NCI-H460 (cell line): ENCODE results near the gene CAPN5. TPM values are rescaled to one million over a fixed set of nuclear protein-coding genes. Genes with fewer than 3 reads are reported as not detected.

ENCODE experiments used
- DNase-seq: peaks from one replicate; pipeline ENCODE4 v3.0.0-alpha.2; 2016; ENCODE audit warnings: low read depth; ENCODE audit errors: extremely low read depth
- total RNA-seq: library from RNA; depleted of rRNA; stranded (reverse); fragments of >200 nt; shearing (Covaris generic); gene quantifications from 2 replicates; pipeline ENCODE4 v1.2.3, GENCODE V29; 2014

Gene CAPN5
- total RNA-seq, 1 experiment from 2014 or later, result 0.99 TPM

- DNase-seq, result no peak
Measured at GRCh38 chr11:77112641-77113381, 46.0 kb downstream of the CAPN5 start.

DNA sequence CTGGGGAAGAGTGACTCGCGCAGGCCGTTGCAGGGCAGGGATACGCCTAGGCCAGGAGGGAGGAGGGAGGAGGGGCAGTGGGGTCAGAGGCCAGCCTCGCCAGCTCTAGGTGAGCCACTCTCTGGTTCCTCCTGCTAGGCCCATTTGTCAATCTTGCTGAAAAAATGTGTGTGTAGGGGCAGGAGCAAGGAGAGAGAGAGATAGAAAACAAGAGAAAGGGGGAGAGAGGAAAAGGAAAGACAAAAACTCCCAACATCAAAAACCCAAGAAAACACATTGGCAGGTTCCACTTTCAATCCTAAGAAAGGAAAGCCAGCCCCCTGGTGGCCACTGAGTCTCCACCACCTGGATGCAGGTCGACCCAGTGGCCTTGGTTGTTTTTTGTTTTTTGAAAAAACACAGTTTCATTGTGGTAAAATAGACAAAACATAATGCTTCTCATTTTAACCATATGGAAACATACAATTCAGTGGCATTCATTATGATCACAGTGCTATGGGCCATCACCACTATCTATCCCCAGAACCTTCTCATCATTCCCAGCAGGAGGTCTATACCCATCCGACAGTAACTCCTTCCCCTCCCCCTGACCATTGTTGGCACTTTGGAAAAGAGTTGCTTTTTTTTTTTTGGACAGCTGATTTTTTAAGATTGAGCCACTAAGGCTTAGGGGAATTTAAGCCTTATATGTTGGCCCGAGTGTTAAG lies 46.8 kb downstream of the CAPN5 start:
- DNase-seq, result no peak

DNA sequence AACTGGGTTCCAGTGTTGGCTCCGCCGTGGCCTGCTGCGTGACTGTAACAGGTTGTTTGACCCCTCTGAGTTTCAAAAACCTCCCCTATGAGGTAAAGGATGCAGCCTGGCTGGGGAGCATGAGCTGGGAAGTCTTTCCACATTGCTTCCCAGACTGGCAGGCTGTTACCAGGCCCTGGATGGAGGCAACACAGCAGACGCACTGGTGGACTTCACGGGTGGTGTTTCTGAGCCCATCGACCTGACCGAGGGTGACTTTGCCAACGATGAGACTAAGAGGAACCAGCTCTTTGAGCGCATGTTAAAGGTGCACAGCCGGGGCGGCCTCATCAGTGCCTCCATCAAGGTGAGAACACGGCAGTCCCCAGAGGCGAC lies 47.3 kb downstream of the CAPN5 start:
- DNase-seq, result no peak

DNA sequence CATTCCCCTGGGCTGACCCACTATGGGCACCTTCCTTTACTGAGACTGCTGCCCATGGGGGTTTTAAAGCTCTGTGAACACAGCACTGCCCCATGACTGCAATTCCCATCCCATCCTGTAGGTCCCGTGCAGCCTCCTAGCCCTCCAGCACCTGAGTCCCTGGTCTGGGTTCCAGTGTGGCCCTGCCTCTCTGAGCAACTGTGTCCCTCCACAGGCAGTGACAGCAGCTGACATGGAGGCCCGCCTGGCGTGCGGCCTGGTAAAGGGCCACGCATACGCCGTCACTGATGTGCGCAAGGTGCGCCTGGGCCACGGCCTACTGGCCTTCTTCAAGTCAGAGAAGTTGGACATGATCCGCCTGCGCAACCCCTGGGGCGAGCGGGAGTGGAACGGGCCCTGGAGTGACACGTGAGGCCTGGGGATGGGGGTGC lies 48.4 kb downstream of the CAPN5 start:
- DNase-seq, result no peak

- no peak for DNase-seq
Measured at GRCh38 chr11:77115956-77116355, 49.2 kb downstream of the CAPN5 start.

DNA sequence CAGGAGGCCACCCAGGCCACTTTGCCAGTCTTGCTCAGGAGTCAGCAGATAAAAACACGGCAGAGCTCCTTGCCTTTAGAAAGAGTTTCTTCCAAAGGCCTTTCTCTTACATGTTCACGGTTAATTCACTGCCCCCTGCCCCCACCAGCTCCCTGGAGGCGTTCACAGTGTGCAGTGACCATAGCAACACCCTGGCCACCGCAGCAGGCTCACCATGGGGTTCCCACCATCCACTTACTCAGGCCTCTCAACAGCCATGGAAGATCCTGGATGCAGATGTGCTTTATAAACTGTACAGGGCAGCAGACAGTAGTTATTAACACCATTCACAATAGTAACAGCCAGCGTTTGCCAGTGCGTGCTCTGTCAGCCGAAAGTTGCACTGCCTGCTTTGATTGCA lies 50.7 kb downstream of the CAPN5 start:
- DNase-seq, result no peak

DNA sequence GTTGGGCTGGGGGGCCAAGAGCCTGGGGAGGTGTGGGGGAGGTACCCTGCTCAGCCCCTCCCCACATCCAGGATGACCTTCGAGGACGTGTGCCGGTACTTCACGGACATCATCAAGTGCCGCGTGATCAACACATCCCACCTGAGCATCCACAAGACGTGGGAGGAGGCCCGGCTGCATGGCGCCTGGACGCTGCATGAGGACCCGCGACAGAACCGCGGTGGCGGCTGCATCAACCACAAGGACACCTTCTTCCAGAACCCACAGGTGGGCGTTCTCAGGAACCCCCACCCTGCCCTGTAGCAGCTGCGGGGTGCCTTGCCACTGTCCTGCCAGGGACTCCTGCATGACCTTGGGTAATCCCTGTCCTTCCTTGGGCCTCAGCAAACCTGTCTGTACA lies 51.3 kb downstream of the CAPN5 start:
- DNase-seq, result no peak

DNA sequence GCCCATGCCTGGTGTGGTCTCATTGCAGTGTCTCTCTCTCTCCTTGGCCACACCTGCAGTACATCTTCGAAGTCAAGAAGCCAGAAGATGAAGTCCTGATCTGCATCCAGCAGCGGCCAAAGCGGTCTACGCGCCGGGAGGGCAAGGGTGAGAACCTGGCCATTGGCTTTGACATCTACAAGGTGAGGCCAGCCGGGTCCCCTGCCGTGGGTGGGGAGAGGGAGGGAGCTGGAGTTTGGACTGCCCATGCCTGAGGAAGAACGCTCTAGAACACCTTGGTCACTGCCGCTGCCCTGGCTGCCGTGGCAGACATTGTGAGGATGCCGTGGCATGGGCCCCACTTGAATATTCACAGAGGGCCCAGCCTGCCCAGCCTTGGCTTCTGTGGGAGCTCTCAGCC lies 52.2 kb downstream of the CAPN5 start:
- no peak for DNase-seq

DNA sequence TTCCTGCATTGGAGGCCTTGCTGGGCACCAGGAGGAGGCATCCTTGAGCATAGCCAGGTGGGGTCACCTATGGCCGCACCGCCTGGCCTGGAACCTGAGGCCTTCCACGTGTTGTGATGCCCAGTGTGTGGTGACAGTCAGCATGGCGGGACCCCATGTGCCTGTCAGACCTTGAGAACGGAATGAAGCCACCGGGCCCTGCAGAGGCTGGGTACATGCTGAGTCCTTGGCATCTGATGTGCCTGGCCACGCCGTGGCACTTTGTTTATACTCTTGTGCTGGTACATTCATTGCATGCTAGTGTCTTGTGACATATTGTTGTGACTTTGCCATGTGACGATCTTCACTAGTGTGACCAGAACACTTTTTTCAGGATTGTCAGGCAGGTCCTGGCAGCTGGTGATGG lies 52.8 kb downstream of the CAPN5 start:
- no peak for DNase-seq

DNA sequence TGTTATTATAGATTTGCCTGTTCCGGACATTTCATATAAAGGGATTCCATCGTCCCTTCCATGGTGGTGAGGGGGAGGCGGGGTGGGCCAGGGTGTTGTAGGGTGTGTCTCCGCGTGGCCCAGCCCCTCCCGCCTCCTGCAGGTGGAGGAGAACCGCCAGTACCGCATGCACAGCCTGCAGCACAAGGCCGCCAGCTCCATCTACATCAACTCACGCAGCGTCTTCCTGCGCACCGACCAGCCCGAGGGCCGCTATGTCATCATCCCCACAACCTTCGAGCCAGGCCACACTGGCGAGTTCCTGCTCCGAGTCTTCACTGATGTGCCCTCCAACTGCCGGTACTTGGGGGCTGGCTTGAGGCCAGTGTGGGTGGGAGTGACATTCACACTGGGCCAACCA lies 53.8 kb downstream of the CAPN5 start:
- no peak for DNase-seq

- no peak for DNase-seq
Measured at GRCh38 chr11:77121096-77121640, 54.4 kb downstream of the CAPN5 start.

DNA sequence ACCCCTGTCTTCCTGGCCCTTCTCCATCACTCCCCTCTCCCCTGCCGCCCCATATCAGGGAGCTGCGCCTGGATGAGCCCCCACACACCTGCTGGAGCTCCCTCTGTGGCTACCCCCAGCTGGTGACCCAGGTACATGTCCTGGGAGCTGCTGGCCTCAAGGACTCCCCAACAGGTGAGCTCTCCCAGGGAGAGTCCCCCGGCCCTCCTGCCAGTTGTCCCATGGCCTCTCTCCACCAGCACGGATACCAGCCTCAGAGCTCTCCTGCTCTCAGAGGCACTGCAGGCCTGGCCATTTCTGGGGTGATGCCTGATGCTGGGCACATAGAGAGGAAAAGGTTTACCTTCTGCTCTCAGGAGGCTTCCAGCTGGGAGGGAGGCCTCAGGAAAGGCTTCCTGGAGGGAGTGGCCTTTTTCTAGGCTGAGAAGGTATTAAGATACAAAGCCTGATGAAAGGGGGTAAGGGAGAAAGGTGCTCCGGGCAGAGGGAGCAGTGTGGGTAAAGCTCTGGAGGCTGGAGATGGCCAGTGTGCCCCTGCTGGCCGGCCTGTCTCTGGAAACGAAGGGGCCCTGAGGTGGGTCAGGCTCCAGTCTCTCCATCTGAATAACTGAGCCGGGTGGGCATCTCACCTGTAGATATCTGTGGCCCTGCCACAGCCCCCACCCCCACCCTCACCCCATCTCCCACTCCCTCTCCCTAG lies 55.3 kb downstream of the CAPN5 start:
- DNase-seq, result no peak

- no peak for DNase-seq
Measured at GRCh38 chr11:77122576-77123212, 55.9 kb downstream of the CAPN5 start.

DNA sequence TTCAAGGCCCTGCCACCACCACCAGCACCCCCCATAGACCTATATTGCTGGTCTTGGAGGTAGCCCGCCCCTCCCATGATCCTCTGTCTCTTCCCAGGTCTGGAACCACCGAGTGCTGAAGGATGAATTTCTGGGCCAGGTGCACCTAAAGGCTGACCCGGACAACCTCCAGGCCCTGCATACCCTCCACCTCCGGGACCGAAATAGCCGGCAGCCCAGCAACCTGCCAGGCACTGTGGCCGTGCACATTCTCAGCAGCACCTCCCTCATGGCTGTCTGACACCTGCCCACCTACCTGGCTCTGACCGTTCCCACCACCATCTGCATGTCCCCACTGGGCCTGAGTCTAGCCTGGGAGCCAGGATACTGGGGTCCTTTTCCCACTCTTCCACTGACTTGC lies 56.8 kb downstream of the CAPN5 start:
- no peak for DNase-seq

GRCh38 chr11:77124041-77124440 lies 57.3 kb downstream of the CAPN5 start:
- DNase-seq, result no peak

DNA sequence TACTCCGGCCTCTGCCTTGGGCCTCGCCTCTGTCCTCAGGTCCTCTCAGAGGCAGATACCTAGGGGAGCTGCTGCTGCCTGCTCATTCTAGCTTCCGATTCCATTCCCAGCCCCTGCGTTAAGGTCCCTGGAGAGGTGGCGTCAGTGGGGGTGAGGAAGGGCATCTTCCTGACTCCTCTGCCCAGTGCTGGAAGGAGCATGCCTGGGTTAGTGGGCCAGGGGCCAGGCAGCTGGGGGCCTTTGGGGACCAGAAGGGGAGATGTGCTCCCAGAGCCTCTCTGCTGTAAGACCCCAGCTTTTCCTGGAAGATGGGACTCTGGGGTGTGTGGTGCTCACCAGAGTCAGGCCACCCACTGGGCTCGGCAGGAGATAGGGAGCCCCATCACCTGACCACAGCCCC lies 57.7 kb downstream of the CAPN5 start:
- no peak for DNase-seq

DNA sequence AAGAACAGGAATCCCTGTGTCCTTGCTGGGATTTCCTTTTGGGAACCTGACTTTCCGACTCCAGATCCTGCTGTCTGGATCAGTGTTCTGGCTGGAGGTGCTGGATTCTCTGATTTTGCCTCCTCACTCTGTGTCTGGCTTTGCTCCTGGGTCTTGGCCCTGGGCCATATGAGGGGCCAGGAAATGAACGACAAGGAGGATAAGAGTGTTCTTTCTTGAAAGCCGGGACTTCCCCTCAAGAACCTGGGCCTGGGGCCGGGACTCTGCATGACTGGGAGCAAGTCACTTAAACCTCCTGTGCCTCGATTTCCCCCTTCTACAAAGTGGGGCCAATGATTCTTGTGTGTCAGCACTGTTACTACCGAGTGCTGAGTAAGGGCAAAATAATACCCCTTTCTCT lies 58.4 kb downstream of the CAPN5 start:
- DNase-seq, result no peak

DNA sequence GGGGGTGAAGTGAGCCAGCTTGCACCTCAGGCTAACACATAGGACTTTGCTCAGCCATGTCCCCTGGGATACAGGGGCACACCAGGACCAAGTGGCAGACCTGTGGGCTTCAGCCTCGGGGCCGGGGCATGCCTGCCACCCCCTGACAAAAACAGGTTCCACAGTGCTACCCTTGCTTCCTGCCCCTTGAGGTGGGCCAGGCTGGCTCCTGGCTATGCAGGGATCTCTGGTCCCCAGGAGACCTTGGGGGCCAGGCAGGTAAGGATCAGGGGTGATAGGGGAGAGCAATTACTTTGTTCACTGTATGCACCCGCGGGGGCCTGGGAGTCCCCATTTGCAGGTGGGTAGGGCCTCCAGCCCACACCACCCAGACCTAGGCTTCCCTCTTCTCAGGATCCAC lies 58.9 kb downstream of the CAPN5 start:
- DNase-seq, result no peak

DNA sequence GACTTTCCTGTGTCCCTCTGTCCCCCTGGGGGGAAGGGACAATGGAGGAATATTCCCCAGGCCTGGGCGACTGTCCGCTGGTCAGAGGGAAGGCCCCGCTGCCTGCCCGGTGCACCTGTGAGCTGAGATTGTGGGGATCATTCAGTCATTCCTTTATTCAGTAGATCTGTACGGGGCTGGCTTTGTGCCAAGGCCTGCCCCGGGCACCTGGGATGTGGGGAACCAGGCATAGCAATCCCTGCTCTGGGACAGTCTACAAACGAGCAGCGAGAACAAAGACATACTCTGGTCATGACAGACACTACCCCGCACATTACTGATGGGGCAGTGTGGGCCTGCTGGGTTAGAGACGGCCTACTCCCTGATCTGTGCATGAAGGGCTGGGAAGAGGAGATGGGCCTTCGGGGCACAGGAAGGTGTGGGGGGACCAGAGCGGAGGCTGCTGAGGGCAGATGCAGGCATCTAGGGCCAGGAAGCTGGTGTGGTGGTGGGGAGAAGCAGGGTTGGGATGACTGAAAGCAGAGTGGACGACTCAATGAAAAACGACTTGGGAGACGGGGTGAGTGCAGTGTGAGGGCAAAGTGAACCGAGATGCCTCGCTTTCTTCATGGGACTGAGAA lies 59.5 kb downstream of the CAPN5 start:
- DNase-seq, result no peak

DNA sequence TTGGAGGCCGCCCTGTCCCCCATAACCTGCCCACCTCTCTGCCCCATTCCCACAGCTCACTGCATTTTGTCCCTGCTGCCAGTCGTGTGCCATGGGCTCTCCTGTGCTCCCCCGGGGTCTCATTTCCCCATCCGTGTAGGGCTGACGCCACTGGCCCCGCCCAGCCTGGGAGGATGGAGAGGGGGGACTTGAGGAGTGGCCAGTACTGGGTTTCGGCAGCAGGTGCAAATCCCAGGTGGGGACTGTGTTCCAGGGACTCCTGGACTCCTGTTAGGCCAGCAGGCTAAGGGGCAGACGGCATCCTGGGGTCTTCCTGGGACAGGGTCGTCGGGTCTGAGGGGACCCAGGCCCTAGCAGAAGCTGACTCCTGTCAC lies 60.1 kb downstream of the CAPN5 start:
- DNase-seq, result no peak
